ENCODE data around the gene FAM149B1. TPM values are rescaled to one million over a fixed set of nuclear protein-coding genes. Genes with fewer than 3 reads are reported as not detected.

The FAM149B1 gene
- total RNA-seq, 1 donor from 2014 or later: 24.1 TPM

- DNase-seq (ENCODE audit: low spot score): no peak
Measured at GRCh38 chr10:73264423-73264822, 96.5 kb downstream of the FAM149B1 start.

GRCh38 chr10:73281097-73281496 lies 113.2 kb downstream of the FAM149B1 start:
- no peak for DNase-seq (ENCODE audit: low spot score)

GRCh38 chr10:73287441-73287840 lies 119.5 kb downstream of the FAM149B1 start:
- no peak for DNase-seq (ENCODE audit: low spot score)

- DNase-seq (ENCODE audit: low spot score): no peak
Measured at GRCh38 chr10:73289958-73290357, 122.0 kb downstream of the FAM149B1 start.

GRCh38 chr10:73293461-73293860 lies 125.5 kb downstream of the FAM149B1 start:
- no peak for DNase-seq (ENCODE audit: low spot score)

Other genes with a start within 250 kb of the FAM149B1 start
- 0.72 TPM for gene PLA2G12B, start 213.3 kb upstream of the FAM149B1 start, total RNA-seq (ENCODE audit: insufficient read depth, low replicate concordance)
- gene P4HA1, start 71.3 kb upstream of the FAM149B1 start, total RNA-seq (ENCODE audit: insufficient read depth, low replicate concordance): 288 TPM
- 8.4 TPM for gene NUDT13, start 57.7 kb upstream of the FAM149B1 start, total RNA-seq (ENCODE audit: insufficient read depth, low replicate concordance)
- gene ECD, start 111 bp upstream of the FAM149B1 start, total RNA-seq (ENCODE audit: insufficient read depth, low replicate concordance): 26.5 TPM
- gene DNAJC9, start 79.1 kb downstream of the FAM149B1 start, total RNA-seq (ENCODE audit: insufficient read depth, low replicate concordance): 23.6 TPM
- gene MRPS16, start 84.5 kb downstream of the FAM149B1 start, total RNA-seq (ENCODE audit: insufficient read depth, low replicate concordance): 24.3 TPM
- gene CFAP70, start 190.7 kb downstream of the FAM149B1 start, total RNA-seq (ENCODE audit: insufficient read depth, low replicate concordance): 6.5 TPM
- 61.9 TPM for gene ANXA7, start 245.9 kb downstream of the FAM149B1 start, total RNA-seq (ENCODE audit: insufficient read depth, low replicate concordance)